HT-29 (cell line): ENCODE measurements around the gene SORCS2. TPM values are rescaled to one million over a fixed set of nuclear protein-coding genes. Genes with fewer than 3 reads are reported as not detected.

Experiments
- DNase-seq: peaks from one replicate; pipeline ENCODE4 v3.0.0-alpha.2; 2015; ENCODE audit warnings: low spot score
- total RNA-seq: library from RNA; depleted of rRNA; stranded (reverse); fragments of >200 nt; shearing (Covaris generic); gene quantifications from 2 replicates; pipeline ENCODE4 v1.2.3, GENCODE V29; 2014

SORCS2 gene
- total RNA-seq, 1 experiment from 2014 or later: not detected

- no peak for DNase-seq
These were observed 439.1 kb downstream of the SORCS2 start for GRCh38 chr4:7631288-7632014.

DNA sequence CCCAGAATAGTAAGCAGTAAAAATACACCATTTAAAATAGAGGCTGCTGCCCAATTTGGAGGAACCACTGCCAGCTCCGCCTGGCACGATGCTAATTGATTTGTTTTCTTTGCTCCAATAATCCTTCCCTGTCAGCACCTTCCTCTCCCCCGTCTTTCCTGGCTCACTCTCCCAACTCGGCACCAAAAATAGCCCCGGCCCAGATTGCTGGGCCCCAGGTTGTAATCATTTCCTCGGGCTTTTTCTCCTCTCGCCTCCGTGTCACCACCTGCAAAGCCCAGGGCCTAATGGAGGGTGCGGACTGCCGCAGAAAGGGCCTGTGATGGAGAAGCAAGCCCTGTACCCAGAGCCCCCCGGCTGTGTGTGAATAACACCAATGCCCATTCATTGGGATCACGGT is 440.0 kb downstream of the SORCS2 start:
- no peak for DNase-seq

GRCh38 chr4:7632971-7633370 is 440.6 kb downstream of the SORCS2 start:
- no peak for DNase-seq

- DNase-seq: no peak
These were observed 442.4 kb downstream of the SORCS2 start for GRCh38 chr4:7634661-7635251.

DNA sequence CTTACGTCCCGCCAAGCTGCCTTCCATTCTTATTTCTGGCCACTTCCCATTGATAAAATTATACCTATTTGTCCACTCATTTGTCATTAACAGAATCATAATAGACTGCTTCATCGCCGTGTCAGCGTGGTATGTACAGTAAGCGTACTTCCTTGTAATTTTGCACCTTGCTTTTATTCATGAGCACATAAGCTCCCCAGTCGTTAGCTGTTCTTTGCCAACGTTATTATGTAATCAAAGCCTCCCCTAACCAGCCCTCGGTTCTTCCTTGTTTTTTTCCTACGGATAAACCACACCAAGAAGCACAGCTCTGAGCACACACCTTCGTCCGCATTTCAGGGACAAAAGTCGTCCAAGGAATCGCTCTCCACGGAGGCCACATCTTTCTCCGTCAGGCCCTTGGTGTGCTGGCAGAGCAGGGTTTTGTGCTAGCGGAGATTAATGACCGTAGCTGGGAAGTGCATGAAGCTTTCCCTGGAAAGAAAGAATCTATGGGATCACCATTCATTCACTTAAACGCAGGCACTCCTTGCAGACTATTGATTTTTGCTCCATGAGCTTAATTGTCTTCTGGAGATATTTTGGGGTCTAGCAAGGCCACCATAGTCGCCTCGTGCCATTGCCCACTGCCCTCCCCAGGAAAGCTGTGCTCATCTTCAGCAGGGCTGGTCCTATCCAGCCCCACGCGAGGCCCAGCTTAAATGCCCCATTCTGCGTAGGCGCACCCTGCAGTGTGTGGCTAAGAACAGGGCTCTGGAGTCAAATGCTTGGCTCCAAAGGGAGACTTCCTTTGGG is 443.3 kb downstream of the SORCS2 start:
- DNase-seq: no peak

DNA sequence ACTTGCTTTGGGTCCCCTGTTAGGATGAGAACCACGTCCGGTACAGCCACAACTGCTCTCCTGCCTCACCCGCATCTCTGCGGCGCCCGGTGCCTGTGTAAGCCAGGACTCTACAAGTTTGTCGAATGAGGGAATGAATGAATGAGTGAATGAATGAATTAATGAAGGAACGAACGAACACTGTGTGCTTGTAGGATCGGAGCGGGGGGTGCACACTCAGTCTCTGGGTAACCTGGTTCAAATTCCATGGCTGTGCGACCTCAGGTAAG is 443.8 kb downstream of the SORCS2 start:
- DNase-seq: no peak

DNA sequence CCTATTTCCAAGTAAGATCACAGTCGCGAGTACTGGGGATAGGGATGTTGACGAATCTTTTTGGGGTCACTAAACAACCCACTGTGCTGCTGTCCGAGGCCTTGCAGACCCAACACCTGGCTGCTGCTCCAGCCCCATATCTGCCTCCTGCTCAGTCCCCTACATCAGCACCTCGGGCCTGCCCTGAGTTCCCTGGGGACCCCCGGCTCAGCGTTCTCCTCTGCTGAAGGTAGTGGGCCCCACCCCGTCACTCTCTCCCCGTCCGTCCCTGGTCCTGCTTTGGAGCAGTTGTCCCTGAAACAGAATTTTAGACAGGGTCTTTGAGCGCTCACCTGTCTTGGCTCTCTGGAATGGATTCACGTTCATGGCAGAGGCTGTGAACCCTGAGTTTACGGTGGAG is 444.8 kb downstream of the SORCS2 start:
- DNase-seq: no peak

GRCh38 chr4:7637971-7638370 is 445.6 kb downstream of the SORCS2 start:
- DNase-seq: no peak

- DNase-seq: no peak
These were observed 446.2 kb downstream of the SORCS2 start for GRCh38 chr4:7638489-7638888.

DNA sequence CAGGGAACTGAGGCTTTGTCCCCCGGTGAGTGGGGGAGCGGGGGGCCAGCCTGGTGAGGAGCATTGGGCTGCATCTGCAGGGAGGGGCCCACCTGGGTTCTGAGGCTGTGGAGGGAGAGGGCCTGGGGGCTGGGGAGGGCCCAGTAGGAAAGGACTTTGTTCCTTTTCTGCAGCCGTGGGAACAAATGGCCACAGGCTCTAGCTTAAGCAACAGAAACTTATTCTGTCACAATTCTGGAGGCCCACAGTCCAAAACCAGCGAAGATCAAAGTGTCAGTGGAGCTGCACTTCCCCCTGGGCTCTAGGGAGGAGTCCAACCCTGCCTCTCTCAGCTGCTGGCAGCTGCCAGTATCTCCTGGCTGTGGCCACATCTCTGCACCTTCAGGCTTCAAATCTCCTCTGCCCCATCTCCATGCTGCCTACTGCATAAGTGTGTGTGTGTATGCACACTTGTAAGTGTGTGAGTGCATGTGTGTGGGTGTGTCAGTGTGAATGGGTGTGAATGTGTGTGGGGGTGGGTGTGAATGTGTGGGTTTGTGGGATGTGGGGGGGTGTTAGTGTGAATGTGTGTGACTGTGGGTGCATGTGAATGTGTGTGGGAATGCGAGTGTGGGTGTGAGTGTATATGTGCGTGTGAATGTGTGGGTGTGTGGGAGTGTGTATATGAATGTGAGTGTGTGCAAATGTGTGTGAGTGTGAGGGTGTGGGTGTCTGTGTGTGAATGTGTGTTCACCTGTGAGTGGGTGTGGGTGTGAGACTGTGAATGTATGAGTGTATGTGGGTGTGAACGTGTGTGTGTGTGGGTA is 446.8 kb downstream of the SORCS2 start:
- no peak for DNase-seq

DNA sequence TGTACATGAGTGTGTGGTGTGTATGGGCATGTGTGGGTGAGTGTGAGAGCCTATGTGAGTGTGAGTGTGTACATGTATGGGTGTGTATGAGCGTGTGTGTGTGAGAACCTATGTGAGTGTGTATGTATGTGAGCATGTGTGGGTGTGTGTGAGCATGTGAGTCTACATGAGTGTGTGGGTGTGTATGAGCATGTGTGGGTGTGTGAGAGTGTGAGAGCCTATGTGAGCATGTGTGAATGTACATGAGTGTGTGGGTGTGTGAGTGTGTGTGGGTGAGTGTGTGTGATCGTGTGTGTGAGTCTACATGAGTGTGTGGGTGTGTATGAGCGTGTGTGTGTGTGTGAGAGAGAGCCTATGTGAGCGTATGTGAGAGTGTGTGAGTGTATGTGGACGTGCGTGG is 447.8 kb downstream of the SORCS2 start:
- DNase-seq: no peak

GRCh38 chr4:7641712-7642111 is 449.4 kb downstream of the SORCS2 start:
- no peak for DNase-seq

DNA sequence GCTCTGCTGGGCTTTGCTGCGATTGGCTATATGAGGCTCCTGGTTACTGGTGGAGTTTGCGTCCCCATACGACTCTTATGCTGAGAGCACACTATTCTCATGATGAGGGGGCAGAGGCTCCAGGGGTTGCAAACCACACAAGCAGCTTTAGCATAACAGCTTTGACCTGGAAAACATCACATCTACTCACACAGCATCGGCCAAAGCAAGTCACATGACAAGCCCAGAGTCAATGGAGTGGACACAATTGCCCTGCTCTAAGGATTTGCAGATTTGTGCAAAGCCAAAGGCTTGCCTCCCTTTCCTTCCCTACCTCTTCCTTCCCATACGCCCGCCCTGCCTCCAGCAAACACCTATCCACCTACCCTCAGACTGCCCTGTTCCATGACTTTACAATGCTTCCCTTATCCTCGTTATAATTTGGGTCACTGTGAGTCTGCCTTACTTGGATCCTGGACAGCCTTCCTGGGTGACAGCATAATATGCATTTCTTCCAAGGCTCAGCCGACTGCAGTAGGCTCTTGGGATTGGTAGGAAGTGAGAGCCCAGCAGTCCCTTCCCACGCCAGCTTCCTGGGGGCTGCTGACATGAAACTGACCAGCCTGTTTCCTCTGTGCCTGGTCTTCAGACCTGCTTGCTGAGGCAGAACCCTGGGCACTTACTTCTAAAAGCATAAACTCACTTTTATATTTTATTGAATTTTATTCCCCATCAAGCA is 450.6 kb downstream of the SORCS2 start:
- DNase-seq: no peak

DNA sequence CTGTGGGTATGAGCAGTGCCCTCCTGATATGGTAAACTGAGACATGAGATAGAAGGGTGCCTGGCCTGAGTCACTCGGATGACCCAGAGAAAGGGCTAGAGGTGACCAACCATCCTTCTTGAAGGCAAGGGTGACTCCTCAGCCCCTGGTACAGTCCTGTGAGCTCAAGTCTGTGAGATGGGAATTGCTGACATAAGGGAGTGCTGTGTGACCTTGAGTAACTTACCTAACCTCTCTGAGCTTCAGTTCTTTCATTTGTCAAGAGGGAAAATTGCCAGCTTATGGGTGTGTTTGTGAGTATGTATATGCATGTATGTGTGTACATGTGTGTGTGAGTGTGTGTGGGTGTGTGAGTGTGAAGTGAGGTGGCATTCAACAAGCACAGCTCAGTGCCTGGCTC is 452.8 kb downstream of the SORCS2 start:
- DNase-seq: no peak

DNA sequence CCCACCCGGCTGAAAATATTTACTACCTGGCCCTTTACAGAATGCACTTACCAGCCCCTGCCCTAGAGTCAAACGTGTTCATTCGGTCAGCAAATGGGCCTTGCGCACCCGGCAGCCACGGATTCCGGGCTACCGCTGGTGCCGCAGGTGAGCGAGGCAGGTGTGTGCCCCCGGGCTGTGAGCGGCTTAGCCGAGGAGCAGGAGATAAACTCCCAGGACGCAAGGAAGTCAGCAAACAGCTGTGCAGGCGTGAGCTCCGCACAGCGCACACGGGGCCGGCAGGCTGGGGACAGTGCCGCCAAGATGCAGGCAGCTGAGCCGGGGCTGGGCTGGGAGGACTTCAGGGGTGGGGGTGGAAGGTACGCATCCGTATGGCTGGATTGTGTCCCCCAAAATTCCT is 453.6 kb downstream of the SORCS2 start:
- DNase-seq: no peak

DNA sequence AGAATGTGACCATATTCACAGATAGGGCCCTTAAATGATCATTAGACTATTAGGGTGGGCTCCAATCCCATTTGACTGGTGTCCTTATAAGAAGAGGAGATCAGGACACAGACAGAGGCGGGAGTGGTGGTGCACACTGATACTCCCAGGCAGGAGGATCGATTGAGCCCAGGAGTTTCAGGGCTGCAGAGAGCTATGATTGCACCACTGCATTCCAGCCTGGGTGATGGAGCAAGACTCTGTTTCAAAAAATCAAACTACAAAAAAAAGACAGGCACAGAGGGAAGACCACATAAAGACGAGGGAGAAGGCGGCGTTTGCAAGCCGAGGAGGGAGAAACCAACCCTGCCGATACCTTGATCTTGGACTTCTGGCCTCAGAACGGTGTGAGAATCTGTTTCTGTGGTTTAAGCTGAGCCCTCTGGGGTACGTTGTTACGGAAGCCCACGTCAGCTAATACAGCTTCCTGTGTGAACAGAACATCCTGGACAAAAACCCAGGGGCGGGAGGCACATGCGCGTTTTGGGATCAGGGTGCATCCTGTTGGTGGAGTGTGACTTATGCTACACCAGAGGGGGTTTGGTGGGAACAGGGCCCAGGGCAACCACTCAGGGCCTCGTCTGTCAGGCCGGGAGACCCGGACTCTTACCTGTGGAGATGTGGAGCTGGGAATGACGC is 454.2 kb downstream of the SORCS2 start:
- DNase-seq: no peak

DNA sequence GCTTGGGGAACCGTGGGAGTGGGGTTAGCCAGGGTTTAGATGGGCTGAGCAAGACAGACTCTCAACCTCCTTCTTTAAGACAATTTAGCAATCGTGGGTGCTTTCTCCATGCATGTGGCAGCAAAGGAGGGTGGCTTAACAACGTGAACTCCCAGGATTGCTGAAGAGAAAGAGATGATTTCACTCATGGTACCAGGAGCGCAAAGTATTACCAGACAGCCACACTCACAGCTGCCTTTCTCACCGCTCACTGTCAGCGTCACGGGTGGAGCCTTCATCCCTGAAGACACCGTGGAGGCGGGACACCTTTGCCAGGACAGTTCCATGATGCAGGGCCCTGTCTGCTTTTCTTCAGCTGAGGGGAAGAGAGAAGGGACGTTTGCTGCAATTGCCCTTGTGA is 454.8 kb downstream of the SORCS2 start:
- DNase-seq: no peak

DNA sequence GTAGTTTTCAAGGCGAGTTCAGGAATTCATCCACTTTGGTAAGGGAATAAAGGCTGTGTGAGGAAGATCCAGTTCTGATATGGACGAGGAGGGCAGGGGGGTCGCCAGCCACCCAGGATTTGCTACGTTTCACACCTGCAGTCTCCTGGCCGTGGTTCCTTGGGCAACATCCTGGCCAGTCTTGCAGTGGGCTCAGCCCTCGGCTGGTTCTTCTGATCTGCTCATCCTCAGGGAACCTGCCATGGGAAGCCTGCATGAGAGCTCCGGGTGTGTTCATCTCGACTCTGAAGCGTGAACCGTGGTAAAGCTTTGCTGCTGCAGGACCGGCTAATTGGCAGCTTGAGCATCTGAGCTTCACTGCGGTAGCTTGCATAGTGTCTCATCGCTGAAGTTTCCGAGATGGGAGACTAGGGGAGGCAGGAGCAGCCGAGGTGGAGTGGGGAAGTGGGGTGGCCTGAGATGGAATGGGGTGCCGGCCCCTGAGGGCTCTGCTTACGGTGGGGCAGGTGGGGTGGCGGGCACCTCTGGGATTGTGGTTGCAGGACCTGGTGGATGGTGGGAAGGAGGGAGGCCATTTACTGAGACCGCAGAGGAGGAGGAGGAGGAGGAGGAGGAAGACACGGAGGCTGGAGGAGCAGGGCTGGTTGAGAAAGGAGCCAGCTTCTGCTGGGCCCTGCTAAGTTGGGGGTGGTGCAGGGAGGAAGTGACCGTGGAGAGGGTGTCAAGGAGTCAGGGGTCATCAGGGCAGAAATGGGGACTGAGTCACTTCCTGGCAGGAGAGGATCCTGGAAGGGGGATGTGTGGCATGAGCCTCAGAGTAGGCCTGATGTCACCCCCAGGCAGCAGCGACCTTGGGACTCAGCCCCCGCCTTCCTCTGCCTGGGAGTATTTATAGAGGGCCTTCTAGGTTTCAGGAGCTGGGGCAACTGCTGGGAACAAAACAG is 455.5 kb downstream of the SORCS2 start:
- DNase-seq: no peak

DNA sequence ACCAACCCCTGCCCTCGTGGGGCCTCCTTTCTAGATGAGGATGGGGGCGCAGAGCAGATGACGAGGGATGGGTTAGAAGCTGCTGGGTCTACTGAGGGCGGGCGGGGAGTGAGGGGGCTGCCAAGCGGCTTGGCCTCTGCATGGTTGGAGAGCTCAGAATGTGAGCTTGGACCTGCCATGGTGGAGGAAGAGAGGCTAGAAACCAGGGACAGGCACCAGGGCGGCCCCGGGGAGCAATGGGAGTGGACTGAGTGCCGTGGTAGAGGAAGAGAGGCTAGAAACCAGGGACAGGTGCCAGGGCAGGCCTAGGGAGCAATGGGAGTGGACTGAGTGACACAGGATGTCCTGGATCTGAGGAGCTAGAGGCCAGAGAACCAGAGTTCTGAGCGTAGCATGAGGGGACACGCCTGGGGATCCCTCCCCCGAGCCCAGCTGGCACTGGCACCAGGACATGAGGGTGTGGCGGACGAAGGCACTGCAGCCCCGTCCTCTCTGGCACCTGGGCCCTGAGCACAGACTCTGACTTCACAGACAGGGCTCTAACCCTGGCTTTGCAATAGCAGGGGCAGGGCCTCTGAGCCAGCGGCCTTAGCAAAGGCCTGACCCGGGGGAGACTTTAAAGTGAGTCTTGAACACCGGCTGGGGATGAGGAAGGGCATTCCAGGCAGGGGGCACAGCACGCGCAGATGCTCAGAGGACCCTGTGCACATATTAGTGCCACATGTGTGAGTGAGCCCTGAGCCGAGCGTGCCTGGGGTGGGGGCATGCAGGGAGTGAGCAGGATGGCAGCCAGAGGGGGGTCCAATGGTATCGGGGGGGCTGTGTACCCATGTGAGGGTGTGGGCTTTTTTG is 456.4 kb downstream of the SORCS2 start:
- DNase-seq: no peak
